IPS DF 19.7 (cell line): ENCODE measurements around the gene GORASP2.

Experiments used
- DNase-seq: peaks from one replicate; pipeline ENCODE4 v3.0.0-alpha.2; 2013; ENCODE audit warnings: low read depth, low spot score

Gene GORASP2

DNA sequence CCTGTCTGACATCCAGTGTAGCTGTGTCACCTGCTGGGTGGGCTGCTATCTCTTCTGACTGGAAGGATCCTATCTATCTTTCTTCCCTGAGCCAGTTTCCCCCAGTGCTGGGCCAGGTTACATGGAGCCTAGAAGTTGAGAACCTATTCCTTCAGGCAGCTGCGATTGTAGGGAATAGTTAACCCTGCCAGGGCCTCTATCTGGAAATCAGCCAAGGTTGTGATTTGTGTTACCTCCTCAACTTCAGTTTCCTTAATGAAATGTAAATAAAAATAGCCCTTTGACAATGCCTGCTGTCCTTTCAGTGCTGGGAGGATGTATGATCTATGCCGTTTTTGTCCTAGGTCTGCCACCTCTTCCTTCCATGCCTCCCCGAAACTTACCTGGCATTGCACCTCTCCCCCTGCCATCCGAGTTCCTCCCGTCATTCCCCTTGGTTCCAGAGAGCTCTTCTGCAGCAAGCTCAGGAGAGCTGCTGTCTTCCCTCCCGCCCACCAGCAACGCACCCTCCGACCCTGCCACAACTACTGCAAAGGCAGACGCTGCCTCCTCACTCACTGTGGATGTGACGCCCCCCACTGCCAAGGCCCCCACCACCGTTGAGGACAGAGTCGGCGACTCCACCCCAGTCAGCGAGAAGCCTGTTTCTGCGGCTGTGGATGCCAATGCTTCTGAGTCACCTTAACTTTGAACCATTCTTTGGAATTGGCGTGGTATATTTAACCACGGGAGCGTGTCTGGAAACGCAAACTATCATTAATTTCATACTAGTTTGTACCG is 36.6 kb downstream of the GORASP2 start:
- DNase-seq, result no peak

DNA sequence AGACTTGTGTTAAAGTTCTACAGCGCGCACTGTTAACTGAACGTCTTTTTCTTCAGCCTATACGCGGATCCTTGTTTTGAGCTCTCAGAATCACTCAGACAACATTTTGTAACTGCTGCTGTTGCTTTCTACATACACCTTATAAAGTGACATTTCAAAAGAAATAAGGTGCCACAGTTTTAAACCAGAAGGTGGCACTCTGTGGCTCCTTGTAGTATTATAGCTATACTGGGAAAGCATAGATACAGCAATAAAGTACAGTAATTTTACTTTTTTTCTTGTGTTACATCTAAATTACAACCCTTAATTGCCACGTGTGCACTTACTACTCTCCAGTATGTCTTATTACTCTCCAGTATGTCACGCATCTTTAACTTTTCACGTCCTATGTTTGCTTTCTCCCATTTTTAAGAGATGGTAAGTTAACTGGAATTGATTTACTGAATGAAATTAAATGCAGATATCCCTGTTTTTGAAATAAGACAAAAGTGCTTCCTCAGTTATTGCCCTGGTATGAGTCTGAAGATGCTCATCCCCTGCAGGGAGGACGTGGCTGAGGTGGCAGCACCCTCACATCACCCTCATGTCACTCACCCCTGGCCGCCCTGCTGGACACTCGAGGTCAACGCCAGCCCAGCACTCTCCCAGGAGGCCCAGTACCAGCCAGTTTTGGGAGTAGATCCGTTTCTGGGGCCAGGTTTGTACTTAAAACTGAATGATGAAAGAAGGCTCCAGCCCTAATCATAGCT is 37.8 kb downstream of the GORASP2 start:
- DNase-seq, result no peak

DNA sequence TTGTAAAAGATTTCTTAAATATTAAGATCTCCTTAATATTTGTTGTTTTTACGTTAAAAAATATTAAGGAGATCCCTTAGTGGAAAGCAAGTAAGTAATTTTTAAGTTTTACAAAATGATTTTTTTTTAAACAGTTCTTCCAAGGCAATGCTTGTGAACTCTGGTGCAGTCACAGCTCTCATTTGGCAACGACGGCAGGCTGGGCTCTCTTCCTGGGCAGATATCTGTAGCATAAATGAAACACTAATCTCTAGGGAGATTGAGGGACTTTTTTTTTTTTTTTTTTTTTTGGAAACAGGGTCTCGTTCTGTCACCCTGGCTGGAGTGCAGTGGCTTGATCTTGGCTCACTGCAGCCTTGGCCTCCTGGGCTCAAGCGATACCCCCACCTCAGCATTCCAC is 38.5 kb downstream of the GORASP2 start:
- no peak for DNase-seq

DNA sequence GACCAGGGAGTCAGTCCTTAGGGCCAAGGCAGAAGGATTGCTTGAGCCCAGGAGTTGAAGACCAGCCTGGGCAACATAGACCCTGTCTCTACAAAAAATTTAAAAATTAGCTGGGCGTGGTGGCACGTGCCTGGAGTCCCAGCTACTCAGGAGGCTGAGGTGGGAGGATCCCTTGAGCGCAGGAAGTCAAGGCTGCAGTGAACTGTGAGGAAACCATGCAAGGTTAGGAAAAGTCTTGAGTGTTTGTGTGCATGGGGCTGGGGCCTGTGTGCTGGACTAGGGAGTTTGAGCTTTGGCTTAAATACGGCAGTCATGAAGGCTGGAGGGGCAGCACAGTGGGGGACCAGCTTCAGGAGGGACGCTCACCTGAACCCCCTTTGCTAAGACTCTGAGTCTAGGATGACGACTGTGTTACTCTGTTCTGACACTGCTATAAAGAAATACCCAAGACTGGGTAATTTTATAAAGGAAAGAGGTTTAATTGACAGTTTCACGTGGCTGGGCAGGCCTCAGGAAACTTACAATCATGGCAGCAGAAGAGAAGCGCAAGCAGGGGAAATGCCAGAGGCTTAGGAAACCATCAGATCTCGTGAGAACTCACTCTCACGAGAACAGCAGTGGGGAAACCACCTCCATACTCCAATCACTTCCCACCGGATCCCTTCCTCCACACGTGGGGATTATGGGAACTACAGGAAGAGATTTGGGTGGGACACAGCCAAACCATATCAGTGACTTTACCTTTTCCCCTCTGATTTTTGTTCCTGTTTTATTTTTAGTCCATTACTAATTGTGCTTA is 39.4 kb downstream of the GORASP2 start:
- no peak for DNase-seq

DNA sequence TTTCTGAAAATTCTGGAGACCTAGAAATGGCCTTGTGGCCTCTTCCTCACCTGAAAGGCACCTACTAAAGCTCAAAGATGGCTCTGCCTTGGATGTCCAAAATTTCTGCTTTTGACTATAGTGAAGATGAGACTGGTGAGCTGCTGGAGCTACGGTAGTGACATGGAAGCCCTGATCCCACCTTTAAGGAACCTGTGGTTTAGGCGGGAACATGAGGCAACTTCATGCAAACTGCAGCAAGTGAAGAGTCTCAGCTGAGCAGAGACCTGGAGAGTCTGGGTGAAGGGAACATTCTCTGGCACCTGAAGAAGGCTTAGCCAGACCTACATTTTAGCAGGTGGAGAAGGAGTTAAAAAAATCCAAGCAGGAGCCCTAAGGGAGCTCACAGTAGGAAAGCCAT is 40.0 kb downstream of the GORASP2 start:
- no peak for DNase-seq

DNA sequence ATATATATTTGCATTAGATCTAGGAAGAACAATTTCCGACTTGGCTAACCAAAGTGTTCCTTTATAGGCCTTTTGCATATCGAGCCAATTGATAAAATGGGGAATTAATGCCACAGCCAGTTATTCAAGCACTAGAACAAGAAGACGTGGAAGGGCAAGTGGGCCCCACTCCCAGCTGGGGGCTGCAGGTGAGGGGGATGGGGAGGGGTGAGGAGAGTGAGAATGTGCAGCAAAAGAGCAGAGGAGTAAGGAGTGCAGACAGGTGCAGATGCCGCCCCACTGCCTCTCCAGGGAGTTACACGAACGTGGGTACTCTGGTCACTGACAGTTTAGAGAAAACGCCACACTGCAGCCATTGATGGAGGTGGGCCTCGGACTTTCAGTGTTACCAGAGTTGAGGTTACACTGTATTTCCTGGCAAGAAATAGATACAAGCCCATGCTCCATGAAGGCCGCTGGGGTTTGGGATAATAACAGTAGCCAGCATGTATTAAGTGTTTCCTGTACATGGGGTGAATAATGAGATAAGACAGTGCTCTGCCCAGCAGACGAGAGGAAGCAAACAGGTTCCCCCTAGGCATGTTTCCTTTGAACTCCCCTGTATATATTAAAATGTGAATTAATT is 40.9 kb downstream of the GORASP2 start:
- no peak for DNase-seq

DNA sequence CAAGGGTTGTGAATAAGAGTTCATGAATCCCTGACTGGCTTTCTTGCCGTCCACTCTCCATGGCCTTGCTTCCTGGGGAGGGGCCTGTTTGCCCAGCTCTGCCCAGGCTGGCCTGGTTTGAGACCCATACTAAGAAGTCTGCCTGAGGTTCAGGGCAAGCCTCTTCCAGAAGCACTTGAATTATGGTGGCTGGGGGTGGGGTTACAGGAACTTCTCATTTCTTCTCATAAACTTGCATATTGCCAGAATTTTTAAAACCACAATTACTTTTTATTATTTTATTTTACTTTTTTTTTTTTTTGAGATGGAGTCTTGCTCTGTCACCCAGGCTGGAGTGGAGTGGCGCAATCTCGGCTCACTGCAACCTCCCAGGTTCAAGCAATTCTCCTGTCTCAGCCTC is 42.0 kb downstream of the GORASP2 start:
- DNase-seq, result no peak

DNA sequence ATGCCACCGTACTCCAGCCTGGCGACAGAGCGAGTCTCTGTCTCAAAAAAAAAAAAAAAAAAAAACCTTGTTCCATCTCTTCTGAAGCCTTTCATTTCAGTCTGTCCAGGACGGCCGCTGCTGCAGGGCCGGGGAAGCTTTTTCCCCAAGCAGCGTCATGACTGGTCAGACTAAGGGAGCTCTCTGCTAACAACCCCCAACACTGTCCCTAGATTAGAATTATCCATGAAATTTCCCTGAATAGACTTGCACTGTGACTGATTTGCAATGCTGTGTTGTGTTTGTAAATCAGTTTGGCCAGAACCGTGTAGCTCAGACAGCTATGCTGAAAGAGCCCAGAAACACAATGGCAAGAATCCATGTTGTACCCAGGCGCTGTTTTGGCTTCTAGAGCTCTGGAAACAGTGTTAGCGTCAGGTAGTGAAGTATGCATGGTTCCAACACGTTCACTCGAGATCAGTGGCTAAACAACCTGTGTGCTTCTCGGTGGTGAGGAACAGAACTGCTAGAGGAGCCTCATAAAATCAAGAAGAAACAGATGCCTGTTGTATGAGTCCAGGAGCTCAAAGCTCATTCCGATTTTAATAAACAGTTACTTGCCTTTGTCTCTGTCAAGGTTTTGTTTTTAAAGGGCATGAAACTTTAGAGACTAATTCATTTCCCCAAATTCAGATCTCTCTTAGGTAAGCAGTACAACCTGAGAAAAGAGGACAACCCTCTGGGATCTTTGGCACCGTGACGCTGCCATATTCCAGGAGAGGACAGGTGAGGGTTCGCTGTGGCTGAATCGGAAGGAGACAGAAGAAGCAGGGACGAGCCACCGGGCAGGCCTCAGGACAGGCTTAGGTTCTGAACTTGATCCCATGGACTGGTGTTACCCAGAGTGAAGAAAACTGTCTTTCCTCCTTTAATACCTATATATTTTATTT is 43.5 kb downstream of the GORASP2 start:
- no peak for DNase-seq

DNA sequence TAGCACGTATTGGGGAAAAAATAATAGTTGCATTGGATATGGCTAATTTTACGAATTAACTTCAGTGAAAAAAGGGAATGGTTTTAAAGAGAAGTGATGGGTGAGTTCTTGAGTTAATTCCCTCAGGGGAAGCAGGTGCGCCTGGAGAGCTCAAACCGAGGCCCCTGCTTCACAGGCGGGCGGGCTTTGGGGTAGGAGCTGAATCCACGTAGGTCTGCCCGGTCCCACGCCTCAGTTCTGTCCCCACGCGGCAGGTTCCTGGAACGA is 44.1 kb downstream of the GORASP2 start:
- no peak for DNase-seq

DNA sequence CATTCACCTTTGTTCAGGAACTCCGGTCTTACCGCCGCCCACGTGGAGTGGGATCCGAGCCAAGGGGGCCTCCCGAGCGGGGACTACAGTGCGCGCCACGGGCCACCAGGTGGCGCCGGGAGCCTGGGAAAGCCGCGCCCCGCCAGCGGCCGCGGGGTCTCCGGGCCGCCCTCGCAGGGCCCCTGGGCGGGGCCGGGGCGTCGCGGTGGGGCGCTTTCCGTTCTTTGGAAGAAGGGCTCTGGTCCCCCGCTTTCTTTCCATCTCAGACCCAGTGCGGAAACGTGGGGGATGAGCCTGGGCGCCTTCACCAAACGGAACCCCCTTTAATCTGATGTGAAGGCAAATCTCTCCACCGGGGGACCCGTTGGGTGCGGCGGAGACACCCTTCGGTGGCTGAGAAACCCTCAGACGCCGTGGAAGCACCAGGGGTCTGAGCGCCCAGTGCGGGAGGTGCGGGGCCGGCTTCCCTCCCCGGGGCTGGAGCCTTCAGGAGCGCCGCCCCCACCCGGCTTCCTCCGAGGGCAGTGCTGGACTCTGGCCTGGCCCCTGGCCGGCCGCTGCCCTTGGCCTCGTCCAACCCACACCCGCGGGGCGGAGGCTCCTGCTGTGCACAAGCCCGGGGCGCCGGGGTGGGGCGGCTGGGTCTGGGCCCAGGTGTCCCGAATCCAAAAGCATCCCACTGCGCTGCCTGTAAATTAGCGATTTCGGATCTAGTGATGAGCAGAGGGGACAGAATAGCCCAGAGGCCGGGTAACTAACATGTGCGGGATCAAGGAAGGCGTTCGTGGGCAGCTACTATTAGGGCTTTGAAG is 44.6 kb downstream of the GORASP2 start:
- peak; percentile 23 for DNase-seq

DNA sequence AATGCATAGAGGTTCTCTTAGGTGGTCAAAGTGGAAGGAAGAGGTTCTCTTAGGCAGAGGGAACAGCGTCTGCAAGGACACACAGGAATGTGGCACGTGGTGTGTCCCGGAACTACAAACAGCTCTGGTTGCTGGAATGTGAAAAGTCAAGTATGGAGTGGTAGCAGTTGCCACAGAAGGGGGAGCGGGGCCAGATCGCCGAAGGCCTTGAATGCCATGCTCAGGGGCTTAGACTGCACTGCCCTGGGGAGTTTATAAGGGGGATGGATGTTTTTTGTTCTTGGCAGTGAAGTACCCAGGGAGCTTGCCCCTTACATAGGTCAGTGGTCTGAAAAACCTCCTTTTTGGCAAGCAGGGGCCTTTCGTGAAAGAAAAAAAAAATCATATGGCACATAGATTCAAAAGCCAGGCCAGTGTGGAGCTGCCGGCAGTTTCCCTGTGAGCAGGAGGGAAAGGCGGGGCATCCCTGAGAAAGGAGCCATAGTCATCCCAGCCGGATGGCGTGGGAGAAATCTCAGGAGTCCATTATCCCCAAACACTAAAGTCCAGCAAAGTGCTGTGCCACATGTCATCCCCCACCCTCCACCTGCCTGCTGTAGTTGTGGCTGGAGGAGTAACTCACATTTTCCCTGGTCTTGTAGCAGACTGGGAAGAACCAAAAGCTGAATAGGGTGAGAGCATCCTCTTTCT is 45.4 kb downstream of the GORASP2 start:
- DNase-seq, result peak; percentile 23

DNA sequence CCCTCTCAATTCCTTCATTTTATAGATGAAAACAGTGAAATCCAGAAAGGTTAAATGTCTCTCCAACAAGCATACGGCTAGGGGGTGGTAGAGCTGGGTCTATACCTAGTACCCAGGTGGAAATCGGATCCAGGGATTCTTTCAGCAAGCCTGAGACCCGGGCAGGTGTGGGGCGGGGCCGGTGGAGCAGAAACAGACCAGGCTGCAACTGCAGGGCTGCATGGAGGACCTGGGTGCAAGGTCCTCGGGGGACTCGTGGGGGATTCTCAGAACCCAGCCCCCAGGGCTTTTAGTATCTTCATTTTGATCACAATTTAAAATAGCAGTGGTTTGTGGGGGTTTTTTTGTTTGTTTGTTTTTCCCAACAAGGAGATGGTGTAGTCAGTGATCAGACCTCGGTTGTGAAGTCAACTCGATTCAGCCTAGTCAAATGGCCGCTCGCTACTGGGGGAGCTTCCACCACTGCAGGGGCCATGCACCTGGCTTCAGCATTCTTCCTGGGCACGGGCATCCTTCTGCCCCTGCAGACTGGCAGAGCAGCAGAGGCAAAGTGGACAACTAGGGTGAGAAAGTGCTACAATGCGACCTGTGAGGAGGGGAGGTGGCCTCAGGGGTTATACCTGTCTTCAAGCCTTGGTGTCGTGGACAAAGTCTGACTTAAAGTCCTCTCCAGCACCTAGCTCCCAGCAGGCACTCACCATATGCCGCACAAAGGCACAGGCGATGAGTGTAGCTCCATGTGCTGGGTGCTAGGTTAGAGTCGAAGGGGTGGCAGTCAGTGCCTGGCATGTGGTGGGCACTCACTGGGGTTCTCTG is 46.3 kb downstream of the GORASP2 start:
- DNase-seq, result no peak

DNA sequence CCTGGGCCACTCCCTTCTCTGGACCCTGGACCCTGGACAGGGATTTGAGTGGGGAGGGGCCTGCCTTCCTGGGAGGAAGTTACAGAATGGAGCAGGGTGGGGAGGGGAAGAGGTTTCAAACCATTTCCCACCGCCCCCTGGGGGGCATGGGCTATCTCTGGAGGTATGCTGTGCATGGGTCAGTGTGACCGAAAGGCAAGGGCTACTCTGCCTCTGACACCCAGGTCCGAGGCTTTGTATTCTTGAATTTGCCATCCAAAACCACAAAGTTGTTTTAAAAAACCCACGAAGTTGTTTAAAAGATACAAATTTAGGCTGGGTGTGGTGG is 46.9 kb downstream of the GORASP2 start:
- no peak for DNase-seq

DNA sequence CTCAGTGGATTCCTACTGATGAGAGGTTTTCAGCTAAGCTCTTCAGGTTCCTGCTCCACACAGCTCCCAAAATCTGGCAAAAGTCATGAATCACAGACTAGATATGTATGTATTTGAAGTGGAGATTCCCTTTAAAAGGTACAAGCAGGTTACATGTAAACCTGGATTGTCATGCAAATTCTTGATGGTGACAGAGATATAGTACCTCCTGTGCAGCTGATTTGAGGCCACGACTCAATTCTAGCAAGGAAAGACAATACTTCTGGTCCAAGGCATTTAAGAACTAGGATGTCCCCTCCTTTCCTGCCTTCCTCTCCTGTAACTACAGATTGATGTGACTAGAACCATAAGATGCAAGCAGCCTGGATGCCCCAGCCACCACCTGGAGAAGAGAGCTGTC is 55.0 kb downstream of the GORASP2 start:
- DNase-seq, result no peak

DNA sequence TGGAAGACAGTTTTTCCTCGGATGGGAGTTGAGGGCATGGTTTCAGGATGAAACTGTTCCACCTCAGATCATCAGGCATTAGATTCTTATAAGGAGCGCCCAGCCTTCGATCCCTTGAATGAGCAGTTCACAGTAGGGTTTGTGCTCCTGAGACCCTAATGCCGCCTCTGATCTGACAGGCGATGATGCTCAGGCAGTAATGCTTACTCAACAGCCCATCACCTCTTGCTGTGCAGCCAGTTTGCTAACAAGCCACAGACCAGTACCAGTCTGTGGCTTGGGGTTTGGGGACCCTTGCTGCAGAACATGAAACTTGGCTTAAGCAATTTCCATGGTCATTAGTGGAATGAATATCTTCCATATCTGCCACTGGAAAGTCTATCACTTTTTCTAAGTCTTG is 56.4 kb downstream of the GORASP2 start:
- no peak for DNase-seq

DNA sequence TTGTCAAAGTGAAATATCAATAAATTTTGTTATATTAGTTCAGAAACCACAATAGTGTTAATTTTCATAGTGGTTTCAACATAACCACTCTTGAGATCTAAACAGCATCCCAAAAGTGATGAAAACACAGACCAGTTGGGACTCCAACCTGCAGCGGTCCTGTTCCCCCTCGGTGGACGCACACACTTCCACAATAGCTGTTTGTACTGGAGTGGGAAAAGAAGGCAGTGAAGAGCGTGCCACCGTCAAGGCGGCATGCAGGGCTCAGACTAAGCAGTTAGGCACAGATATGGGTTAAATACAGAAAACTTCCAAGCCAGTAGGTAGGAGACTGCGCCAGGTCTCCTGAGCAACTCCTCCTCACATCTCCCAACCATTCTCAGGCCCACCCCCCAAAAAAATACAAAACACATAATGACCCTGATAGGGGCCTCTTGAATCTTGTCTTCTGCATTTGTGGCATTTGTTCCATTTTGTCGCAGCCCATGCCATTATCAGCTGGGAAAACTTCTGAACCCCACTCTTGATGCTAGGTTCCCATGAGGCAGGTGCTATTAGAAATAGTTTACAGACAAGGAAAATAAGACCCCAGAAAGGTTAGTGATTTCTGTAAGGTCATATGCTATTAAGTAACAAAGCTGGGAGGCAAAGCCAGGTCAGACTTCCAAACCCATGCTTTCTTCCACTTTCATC is 57.7 kb downstream of the GORASP2 start:
- no peak for DNase-seq

DNA sequence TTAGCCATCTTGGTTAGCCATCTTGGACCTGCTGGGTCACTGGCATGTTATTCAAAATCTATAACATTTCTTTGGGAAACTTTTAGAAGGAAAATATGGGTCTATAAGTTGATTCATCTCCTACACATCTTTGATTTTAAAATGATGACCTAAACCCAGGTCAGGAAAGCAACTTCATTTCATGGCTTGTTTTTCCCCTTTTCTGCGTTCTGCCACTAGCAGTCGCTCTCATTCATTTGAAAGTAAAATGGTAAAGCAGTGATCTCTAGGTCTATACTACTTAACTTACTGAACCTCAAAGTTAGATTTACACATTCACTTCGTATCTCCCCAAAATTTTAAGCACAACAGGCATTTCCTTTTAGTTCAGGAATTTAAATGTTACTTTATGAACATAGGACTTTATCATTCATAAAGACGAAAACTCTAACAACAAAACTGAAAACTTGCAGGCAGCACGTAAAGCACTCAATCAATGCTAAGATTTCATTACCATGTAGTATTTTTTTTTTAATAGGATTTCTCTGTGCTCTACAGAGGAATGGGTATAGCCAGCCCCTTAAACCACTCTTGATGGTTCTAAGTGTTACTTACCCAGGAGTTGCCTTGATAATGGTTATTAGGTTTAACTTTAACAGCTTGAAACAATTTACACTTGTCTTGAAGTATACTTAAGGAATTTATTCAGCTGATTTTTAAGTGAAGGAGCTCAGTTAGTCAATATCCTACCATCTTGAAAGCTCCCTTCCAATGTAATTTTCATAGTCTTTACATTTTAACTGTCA is 62.5 kb downstream of the GORASP2 start:
- no peak for DNase-seq

DNA sequence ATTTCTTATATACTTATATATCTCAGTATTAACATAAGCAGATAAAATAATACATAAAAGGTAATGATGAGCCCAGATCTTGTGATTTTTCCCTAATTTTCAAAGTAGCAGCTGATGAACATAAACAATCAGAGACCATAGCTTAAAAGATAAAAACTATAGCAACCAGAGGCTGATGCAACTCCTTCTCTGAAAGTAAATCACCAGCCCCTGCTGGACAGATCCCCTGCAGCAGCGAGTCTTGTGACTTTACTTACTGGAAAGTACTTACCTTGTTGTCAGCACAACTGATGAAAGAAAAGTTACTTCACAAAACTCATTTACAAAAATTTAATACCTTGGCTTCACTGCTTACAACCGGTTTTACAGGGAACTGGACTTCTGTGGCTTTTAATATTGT is 67.3 kb downstream of the GORASP2 start:
- DNase-seq, result no peak
